NCI-H2081 (cell line): ENCODE measurements around the gene SBNO1.
A peak's percentile ranks its signal among the peaks of the same experiment; 100 is the strongest.
"Not testable (repeated sequence)": the region's sequence is repeated elsewhere in the genome, so short reads cannot be mapped to it uniquely, and the experiment has no call there.

Source experiments
- DNase-seq, 2 experiments: peaks; one replicate each; lab custom pipeline; 2025; lab: John Stamatoyannopoulos, UW

SBNO1 gene

DNA sequence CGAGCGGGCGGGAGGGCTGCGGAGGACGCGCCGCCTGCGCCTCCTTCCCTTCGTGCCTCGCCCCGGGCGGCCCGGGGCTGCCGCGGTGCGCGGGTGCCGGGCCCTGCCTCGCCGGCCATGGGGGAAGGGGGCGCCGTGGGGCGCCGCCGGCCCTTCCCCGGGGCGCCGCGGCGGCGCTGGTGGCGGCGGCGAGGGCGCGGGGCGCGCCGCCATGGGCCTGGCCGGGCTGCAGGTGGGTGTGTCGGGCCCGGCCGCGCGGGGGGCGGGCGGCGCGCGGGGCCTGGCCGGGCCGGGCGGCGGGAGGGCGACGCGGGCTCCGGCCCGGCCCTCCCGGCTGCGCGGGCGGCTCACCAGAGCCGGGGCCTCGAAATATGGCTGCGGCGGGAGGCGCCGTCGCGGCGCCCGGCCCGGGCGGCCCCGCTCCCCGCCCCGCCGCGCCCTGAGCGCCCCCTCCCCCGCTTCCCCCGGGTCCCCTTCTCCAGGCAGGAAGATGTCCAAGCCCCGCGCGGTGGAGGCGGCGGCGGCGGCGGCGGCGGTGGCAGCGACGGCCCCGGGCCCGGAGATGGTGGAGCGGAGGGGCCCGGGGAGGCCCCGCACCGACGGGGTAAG is 24.4 kb upstream of the SBNO1 start:
- no peak for DNase-seq

DNA sequence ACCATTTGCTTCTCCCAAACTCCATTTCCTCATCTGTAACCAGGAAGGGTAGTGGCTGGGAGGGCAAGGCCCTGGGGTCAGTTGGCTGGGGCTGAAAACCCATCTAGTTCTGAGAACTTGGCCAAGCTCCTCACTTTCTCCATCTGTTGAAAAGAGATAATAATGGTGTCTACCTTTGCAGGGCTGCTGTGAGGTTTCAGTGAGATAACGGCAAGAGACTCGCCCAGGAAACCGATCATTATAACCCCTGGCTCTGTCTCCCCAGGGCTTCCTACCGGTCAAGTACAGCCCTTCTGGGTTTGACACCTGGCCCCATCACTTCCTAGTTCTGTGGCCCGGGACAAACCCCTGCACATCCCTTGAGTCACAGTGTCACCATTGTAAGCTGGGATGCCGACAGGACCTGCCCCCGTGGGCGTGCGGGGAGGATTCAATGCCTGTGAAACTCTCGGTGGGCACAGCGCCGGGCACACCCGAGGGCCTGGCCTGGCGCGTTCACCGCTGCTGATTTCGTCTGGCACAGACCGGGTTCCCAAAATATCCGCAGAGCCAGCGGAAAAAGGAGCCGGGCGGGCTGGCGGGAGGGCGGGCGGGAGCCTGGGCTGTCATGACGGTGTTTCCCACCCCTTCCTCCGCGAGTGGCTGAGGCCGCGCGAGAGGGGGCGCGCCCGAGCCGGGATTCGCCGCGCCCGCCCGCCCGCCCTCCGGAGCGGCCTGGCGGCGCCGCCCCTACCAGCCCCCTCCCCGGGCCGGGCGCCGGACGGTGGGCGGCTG is 23.7 kb upstream of the SBNO1 start:
- DNase-seq = peak; percentile 63 to 75

DNA sequence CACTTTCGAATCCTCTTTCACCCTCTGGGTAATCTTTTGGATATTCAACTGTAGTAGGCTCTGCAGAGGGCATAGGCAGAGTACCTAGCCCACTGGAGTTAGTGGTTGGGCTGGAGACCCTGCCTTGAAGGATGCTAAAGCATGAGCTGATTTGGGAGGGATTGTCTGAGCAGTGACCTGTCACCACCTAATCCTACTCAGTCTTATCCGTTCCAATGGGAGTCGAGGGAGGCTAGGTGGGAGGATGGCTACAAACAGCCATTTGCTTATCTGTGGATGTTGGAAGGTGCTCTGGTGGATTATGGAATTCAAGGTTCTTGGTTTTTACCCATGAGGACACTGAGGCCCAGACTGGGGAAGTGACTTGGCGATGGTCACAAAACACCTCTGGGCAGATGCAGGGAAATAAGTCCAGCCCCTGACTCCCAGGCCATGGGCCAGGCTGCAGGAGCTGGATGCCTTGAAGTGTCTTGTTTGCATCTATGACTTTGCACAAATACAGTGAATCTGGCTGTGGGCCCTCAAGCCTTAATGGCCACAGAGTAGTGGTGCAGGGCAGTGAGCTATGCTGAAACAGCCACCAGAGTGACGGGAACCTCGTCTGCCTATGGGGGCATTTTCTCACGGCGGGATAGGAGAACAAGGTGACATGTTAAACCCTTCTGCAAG is 23.0 kb upstream of the SBNO1 start:
- no peak for DNase-seq

DNA sequence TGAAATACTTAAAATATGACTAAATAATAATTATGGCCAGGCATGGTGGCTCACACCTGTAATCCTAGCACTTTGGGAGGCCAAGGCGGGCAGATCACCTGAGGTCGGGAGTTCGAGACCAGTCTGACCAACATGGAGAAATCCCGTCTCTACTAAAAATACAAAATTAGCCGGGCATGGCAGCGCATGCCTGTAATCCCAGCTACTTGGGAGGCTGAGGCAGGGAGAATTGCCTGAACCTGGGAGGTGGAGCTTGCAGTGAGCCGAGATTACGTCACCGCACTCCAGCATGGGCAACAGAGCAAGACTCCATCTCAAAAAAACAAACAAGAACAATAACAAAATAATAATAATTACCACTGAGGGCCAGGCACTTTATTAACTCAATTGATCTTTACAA is 20.9 kb upstream of the SBNO1 start:
- not testable (repeated sequence) for DNase-seq

DNA sequence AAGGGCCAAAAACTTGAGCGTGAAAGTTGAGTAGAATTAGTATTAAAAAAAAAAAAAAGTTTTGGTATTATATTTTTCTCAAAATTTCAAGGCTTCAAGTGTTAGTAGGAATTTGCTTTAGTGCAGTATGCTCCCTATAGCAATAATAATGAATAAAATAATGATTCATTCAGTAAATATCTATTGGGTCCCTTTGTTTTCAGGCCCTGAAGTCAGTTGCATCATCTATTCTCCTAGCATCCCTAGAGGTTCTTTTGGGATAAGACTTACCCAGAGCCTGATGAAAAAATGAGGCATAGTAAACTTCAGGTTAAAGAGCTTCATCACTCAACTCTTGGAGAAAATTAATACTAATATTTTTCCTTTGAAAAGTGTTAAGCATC is 20.3 kb upstream of the SBNO1 start:
- DNase-seq = no peak

- no peak for DNase-seq
These were observed 19.8 kb upstream of the SBNO1 start for GRCh38 chr12:123384318-123384993.

- no peak for DNase-seq
These were observed 18.0 kb upstream of the SBNO1 start for GRCh38 chr12:123382684-123383083.

DNA sequence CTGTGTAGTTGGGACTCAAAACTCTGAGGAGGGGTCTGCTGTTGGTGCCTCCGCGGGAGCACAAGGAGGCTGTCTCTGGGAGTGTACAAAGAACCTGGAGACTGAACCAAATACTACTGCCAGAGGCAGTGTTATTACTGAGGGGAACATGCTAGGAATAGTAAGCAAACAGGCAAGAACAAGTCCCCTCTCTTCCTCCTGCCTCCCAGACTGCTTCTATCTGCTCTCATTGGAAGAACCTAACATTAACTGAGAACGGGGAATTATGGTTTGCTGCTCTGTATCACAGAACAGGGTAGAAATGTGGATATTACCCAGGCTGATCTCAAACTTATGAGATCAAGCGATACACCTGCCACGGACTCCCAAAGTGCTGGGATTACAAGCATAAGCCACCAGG is 14.7 kb upstream of the SBNO1 start:
- DNase-seq = no peak

DNA sequence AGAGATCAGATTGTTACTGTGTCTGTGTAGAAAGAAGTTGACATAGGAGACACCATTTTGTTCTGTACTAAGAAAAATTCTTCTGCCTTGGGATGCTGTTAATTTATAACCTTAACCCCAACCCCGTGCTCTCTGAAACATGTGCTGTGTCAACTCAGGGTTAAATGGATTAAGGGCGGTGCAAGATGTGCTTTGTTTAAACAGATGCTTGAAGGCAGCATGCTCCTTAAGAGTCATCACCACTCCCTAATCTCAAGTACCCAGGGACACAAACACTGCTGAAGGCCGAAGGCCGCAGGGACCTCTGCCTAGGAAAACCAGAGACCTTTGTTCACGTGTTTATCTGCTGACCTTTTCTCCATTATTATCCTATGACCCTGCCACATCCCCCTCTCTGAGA is 7.8 kb upstream of the SBNO1 start:
- DNase-seq = not testable (repeated sequence)

DNA sequence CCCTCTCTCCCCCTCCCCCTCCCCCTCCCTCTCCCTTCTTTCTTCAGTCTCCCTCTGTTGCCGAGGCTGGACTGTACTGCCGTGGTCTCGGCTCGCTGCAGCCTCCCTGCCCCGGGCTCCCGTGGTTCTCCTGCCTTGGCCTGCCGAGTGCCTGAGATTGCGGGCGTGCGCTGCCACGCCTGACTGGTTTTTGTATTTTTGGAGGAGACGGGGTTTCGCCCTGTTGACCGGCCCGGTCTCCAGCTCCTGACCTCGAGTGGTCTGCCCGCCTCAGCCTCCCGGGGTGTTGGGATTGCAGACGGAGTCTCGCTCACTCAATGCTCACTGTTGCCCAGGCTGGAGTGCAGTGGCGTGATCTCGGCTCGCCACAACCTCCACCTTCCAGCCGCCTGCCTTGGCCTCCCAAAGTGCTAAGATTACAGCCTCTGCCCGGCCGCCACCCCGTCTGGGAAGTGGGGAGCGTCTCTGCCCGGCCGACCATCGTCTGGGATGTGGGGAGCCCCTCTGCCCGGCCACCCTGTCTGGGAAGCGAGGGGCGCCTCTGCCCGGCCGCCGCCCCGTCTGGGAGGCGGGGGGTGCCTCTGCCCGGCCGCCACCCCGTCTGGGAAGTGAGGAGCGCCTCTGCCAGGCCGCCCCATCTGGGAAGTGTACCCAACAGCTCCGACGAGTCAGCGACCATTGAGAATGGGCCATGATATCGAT is 7.2 kb upstream of the SBNO1 start:
- not testable (repeated sequence) for DNase-seq

- no peak for DNase-seq
These were observed 4.6 kb upstream of the SBNO1 start for GRCh38 chr12:123369229-123369628.

DNA sequence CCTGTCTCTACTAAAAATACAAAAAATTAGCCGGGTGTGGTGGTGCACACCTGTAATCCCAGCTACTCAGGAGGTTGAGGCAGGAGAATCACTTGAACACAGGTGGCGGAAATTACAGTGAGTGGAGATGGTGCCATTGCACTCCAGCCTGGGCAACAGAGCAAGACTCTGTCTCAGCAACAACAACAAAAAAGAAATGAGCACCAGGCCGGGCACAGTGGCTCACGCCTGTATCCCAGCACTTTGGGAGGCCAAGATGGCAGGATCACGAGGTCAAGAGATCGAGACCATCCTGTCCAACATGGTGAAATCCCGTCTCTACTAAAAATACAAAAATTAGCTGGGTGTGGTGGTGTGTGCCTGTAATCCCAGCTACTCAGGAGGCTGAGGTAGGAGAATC is 3.8 kb upstream of the SBNO1 start:
- not testable (repeated sequence) for DNase-seq

- no peak for DNase-seq
These were observed 2.9 kb upstream of the SBNO1 start for GRCh38 chr12:123367511-123367910.

DNA sequence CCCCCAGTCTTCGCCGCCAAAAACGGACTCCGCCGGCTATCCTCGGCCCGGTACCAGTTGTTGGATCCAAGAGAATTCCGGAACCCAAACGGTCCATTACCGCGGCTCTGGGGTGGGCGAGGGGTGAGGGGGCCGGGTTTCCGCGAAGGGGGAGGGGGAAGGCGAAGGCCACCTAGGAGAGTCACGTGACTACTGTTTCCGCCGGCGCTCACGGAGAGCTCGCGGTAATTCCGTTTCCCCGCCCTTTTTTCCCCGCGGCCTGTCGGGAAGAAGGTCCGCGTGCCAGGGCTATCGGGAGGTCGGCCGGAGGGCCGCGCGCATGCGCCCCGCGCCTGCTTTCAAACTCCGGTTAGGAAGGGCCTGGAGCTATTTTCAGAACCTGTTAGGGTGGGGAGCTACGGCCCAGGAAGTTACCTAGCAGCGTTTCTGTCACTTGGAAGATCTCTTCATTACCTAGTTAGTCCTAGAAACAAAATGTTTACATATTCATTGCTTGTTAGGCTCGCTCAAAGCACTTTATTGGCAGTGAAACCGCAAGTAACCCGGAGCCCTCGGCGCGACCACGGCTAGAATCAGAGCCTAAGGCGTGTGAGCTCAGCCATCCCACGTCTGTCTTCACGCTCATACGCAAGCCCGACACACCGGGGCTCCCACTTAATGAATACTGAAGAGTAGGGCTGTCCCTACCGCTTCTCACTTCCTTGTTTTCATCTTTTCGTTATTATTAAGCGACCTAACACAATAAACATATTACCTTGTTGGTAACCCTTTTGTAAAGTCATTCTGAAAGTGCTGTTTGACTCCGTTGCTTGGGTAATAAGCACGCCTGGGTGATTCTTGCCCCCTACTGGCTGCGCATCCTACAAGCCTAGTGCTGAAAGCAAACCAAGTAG is 624 bp upstream of the SBNO1 start:
- peak; percentile 99 for DNase-seq

DNA sequence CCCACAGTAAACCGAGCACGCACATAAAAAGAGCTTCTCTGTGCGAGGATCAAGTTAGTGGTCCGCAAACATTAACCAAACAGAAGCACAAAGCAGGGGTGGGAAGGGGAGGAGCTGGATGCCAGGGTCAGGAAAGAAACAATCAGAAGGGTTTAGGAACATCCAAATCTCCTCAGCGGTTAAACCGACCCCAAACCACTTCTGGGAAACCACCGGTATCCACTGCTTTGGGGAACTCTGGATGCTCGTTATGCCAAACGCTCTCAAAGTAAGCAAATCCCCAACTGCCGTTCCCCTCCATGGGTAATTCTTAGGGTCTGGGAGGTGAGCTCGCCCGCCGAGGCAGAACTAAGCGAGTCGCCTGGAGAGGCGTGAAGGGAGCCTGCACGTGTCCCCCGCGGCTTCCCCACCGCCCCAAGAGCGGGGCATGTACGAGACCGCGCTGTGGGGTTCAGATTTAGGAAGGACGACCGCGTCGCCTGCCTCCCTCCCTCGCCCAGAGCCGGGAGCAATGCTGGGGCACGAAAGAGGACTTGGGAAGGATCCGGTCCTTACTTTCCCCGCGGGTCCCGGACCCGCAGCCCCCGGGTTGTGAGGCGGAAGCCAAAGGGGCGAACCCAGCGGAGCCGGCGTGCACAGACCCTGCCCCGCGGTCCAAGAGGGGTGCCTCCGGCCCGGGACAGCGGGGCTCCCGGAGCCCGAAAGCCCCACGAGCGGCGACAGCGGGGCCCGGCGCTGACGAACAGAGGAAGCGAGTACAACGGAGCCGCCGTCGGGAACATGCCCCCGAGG is 711 bp downstream of the SBNO1 start:
- peak in 1 of 2 experiments; percentile 40 for DNase-seq

GRCh38 chr12:123363390-123363739 is 1.3 kb downstream of the SBNO1 start:
- DNase-seq = peak in 1 of 2 experiments; percentile 40

DNA sequence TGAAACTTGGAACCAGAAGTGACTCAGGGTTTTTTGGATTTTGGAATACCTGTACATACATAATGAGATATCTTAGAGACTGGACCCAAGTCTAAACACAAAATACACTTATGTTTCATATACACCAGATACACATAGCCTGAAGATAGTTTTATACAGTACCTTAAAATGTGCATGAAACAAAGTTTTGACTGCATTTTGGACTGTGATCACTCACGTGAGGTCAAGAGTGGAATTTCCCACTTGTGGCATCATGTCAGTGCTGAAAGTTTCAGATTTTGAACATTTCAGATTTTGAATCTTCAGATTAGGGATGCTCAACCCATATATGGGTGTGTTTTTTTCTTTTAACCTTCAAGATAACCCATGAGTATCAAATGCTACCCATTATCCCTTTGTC is 6.6 kb downstream of the SBNO1 start:
- DNase-seq = no peak

- no peak for DNase-seq
These were observed 8.4 kb downstream of the SBNO1 start for GRCh38 chr12:123356159-123356670.

GRCh38 chr12:123354600-123354999 is 10.0 kb downstream of the SBNO1 start:
- DNase-seq = no peak

- no peak for DNase-seq
These were observed 13.3 kb downstream of the SBNO1 start for GRCh38 chr12:123351349-123351748.
